ENCODE data around the gene ITPA. TPM values are rescaled to one million over a fixed set of nuclear protein-coding genes. Genes with fewer than 3 reads are reported as not detected.

Gene ITPA
- total and polyA plus RNA-seq, 11 donors: 15.3 to 48.3 (median 22.2) TPM

GRCh38 chr20:3233991-3234498 lies 24.7 kb downstream of the ITPA start:
- intact Hi-C loops (cut with DNase I): no loop called here
- Histone ChIP-seq H3K4me3 (no peak overlapping the region), H3K27me3 (peaks cover 0 to 38% (median 24%) of the 10 kb centered on the region in 9 donors), H3K9me3 (no peaks in the 10 kb centered on the region), H3K4me1 (peaks cover 0 to 17% (median 10%) of the 10 kb centered on the region in 12 donors), H3K27ac (no peak overlapping the region), H3K36me3 (no peaks in the 10 kb centered on the region)
- no peak for ATAC-seq
- no peak for TF ChIP-seq CTCF (IDR thresholded peaks at IDR 0.05)
- no peak for TF ChIP-seq POLR2A (IDR thresholded peaks at IDR 0.05)
- 89 to 94% (median 92%) methylated on average over 6 to 25 of the region's 25 CpGs for WGBS, 4 donors
- no peak for DNase-seq

- WGBS, 4 donors: 83 to 95% (median 90%) methylated on average over 2 to 4 of the region's 4 CpGs
- ATAC-seq (no peak), DNase-seq (no peak)
- Histone ChIP-seq H3K36me3 (no peaks in the 10 kb centered on the region), H3K4me1 (peaks cover 0 to 29% (median 17%) of the 10 kb centered on the region in 12 donors), H3K4me3 (no peak overlapping the region), H3K9me3 (no peaks in the 10 kb centered on the region), H3K27me3 (peaks cover 5 to 54% (median 38%) of the 10 kb centered on the region in 9 donors), H3K27ac (no peak overlapping the region)
- intact Hi-C loops (cut with DNase I): no loop called here
- TF ChIP-seq CTCF (IDR thresholded peaks at IDR 0.05) (no peak), POLR2A (IDR thresholded peaks at IDR 0.05) (no peak)
Observed at GRCh38 chr20:3235666-3236324, 26.5 kb downstream of the ITPA start.

GRCh38 chr20:3237011-3237957 lies 28.0 kb downstream of the ITPA start:
- peaks cover 5 to 54% (median 38%) of the 10 kb centered on the region in 9 donors for H3K27me3 ChIP-seq
- 56 to 69% (median 59%) methylated on average over 22 to 25 of the region's 25 CpGs for WGBS, 4 donors
- H3K4me1 ChIP-seq: peaks cover 0 to 29% (median 17%) of the 10 kb centered on the region in 12 donors
- no peaks in the 10 kb centered on the region for H3K36me3 ChIP-seq
- no peak for DNase-seq
- TF ChIP-seq POLR2A (IDR thresholded peaks at IDR 0.05): no peak
- no peak for TF ChIP-seq CTCF (IDR thresholded peaks at IDR 0.05)
- no peak for ATAC-seq
- intact Hi-C loops (cut with DNase I): no loop called here
- peak overlapping the region in 7 of 12 donors; percentile 50 to 86 (median 71) for H3K4me3 ChIP-seq
- H3K9me3 ChIP-seq: no peaks in the 10 kb centered on the region
- H3K27ac ChIP-seq: no peak overlapping the region

All from heart left ventricle (tissue), 16 donors.